GM12878 (cell line): ENCODE results near the gene TLL1.
A peak's percentile ranks its signal among the peaks of the same experiment; 100 is the strongest.

Experiments used
- CEBPB ChIP-seq, 2 experiments: fragments of 150-350 bp in 1 of 2; IDR thresholded peaks; 2 replicates each; pipeline ENCODE4 v1.6.1; 2012 to 2014; ENCODE audit warnings: low read depth in 2 of 2, low read length in 2 of 2, borderline replicate concordance in 1 of 2, inconsistent platforms in 1 of 2
- DPF2 ChIP-seq: fragments of 450-650 bp; IDR thresholded peaks from 2 replicates; pipeline ENCODE4 v1.6.1; 2017; ENCODE audit warnings: mild to moderate bottlenecking
- POLR2A ChIP-seq: IDR thresholded peaks from 2 replicates; pipeline ENCODE4 v1.6.1; 2011; ENCODE audit warnings: low read depth, mild to moderate bottlenecking, low read length
- TAF1 ChIP-seq: IDR thresholded peaks from 2 replicates; pipeline ENCODE4 v1.6.1; 2011; ENCODE audit warnings: mild to moderate bottlenecking, low read depth, low read length, borderline replicate concordance
- TF ChIP-seq, protein P1 (sequence below), 3 experiments: IDR thresholded peaks in 2 of 3; conservative IDR thresholded peaks in 1 of 3; 2 replicates each; pipeline ENCODE4 v1.5.1; 2011; ENCODE audit warnings: low read depth in 3 of 3, low read length in 3 of 3, mild to moderate bottlenecking in 3 of 3, control low read depth in 2 of 3, moderate library complexity in 2 of 3, inconsistent platforms in 1 of 3, mixed read lengths in 1 of 3; ENCODE audit not compliant: control insufficient read depth in 2 of 3, insufficient read depth in 1 of 3; ENCODE audit errors: extremely low read depth in 1 of 3
- TF ChIP-seq, protein P2 (sequence below): fragments of 450-650 bp; IDR thresholded peaks from 2 replicates; pipeline ENCODE4 v1.6.1; 2017; ENCODE audit warnings: antibody characterized with exemption, mild to moderate bottlenecking, moderate library complexity
- TF ChIP-seq, protein P3 (sequence below): IDR thresholded peaks from 2 replicates; pipeline ENCODE4 v1.6.1; 2011; ENCODE audit warnings: borderline replicate concordance, low read depth, mild to moderate bottlenecking, moderate library complexity, low read length; ENCODE audit not compliant: insufficient read depth, poor library complexity, severe bottlenecking
- TF ChIP-seq, protein P4 (sequence below): fragments of 450-650 bp; IDR thresholded peaks from 2 replicates; pipeline ENCODE4 v1.6.1; 2016; ENCODE audit warnings: mild to moderate bottlenecking

DNA sequence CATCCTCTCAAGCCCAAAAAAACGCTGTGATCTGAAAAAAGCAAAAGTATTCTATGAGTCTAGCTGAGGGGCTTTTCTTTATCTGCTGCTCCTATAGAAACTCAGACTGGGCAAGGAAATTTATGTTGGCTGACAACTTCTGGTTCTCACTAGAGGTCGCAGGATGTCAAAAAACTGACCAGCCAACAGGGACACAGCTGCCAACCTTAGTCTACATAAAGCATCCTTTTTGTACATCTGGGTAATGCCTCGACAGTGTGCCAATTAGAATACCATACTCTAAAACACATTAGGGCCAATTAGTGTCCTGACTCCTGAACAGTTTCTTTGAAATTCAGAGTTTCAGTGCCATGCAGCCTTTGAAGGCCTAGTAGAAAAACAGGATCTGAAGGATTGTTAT is 8.8 kb upstream of the TLL1 start:
- TF ChIP-seq, protein P1, sequence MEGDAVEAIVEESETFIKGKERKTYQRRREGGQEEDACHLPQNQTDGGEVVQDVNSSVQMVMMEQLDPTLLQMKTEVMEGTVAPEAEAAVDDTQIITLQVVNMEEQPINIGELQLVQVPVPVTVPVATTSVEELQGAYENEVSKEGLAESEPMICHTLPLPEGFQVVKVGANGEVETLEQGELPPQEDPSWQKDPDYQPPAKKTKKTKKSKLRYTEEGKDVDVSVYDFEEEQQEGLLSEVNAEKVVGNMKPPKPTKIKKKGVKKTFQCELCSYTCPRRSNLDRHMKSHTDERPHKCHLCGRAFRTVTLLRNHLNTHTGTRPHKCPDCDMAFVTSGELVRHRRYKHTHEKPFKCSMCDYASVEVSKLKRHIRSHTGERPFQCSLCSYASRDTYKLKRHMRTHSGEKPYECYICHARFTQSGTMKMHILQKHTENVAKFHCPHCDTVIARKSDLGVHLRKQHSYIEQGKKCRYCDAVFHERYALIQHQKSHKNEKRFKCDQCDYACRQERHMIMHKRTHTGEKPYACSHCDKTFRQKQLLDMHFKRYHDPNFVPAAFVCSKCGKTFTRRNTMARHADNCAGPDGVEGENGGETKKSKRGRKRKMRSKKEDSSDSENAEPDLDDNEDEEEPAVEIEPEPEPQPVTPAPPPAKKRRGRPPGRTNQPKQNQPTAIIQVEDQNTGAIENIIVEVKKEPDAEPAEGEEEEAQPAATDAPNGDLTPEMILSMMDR (IDR thresholded peaks at IDR 0.05 in 2 of 3, conservative IDR thresholded peaks at IDR 0.05 in 1 of 3; ENCODE audit: control insufficient read depth in 2 of 3, extremely low read depth in 1 of 3, insufficient read depth in 1 of 3, low read depth in 3 of 3, low read length in 3 of 3), result peak in 2 of 3 experiments; percentile 2 to 11; a peak in 1 of 6 replicates
- TF ChIP-seq POLR2A (no peak), TAF1 (no peak), DPF2 (no peak), CEBPB (IDR thresholded peaks at IDR 0.05; ENCODE audit: borderline replicate concordance in 1 of 2, low read depth in 2 of 2, low read length in 2 of 2) (no peak)
- TF ChIP-seq, protein P2, sequence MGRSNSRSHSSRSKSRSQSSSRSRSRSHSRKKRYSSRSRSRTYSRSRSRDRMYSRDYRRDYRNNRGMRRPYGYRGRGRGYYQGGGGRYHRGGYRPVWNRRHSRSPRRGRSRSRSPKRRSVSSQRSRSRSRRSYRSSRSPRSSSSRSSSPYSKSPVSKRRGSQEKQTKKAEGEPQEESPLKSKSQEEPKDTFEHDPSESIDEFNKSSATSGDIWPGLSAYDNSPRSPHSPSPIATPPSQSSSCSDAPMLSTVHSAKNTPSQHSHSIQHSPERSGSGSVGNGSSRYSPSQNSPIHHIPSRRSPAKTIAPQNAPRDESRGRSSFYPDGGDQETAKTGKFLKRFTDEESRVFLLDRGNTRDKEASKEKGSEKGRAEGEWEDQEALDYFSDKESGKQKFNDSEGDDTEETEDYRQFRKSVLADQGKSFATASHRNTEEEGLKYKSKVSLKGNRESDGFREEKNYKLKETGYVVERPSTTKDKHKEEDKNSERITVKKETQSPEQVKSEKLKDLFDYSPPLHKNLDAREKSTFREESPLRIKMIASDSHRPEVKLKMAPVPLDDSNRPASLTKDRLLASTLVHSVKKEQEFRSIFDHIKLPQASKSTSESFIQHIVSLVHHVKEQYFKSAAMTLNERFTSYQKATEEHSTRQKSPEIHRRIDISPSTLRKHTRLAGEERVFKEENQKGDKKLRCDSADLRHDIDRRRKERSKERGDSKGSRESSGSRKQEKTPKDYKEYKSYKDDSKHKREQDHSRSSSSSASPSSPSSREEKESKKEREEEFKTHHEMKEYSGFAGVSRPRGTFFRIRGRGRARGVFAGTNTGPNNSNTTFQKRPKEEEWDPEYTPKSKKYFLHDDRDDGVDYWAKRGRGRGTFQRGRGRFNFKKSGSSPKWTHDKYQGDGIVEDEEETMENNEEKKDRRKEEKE, result no peak
- TF ChIP-seq, protein P3, sequence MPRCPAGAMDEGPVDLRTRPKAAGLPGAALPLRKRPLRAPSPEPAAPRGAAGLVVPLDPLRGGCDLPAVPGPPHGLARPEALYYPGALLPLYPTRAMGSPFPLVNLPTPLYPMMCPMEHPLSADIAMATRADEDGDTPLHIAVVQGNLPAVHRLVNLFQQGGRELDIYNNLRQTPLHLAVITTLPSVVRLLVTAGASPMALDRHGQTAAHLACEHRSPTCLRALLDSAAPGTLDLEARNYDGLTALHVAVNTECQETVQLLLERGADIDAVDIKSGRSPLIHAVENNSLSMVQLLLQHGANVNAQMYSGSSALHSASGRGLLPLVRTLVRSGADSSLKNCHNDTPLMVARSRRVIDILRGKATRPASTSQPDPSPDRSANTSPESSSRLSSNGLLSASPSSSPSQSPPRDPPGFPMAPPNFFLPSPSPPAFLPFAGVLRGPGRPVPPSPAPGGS, result no peak
- TF ChIP-seq, protein P4, sequence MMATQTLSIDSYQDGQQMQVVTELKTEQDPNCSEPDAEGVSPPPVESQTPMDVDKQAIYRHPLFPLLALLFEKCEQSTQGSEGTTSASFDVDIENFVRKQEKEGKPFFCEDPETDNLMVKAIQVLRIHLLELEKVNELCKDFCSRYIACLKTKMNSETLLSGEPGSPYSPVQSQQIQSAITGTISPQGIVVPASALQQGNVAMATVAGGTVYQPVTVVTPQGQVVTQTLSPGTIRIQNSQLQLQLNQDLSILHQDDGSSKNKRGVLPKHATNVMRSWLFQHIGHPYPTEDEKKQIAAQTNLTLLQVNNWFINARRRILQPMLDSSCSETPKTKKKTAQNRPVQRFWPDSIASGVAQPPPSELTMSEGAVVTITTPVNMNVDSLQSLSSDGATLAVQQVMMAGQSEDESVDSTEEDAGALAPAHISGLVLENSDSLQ, result no peak
